Left ventricle myocardium inferior (tissue), 1 donor: ENCODE data around the gene GHRL. TPM values are rescaled to one million over a fixed set of nuclear protein-coding genes. Genes with fewer than 3 reads are reported as not detected.

ENCODE experiments used
- DNase-seq: peaks from one replicate; pipeline ENCODE4 v3.0.0-alpha.2; 2020
- H3K27ac ChIP-seq: fragments of 200-600 bp; replicated peaks from 2 replicates; pipeline ENCODE4 v1.8.0; 2021
- H3K27me3 ChIP-seq: fragments of 200-600 bp; 2 replicates; pipeline ENCODE4 v1.8.0; 2021; ENCODE audit warnings: low read depth
- H3K36me3 ChIP-seq: fragments of 200-600 bp; 2 replicates; pipeline ENCODE4 v1.8.0; 2021
- H3K4me1 ChIP-seq: fragments of 200-600 bp; 2 replicates; pipeline ENCODE4 v1.8.0; 2021
- H3K4me3 ChIP-seq: fragments of 200-600 bp; 2 replicates; pipeline ENCODE4 v1.8.0; 2021; ENCODE audit warnings: mild to moderate bottlenecking, moderate library complexity
- H3K9me3 ChIP-seq: fragments of 200-600 bp; replicated peaks from 2 replicates; pipeline ENCODE4 v1.8.0; 2021
- CTCF ChIP-seq: fragments of 200-600 bp; IDR thresholded peaks from 2 replicates; pipeline ENCODE4 v1.8.0; 2021; ENCODE audit warnings: antibody characterized with exemption, mild to moderate bottlenecking, borderline replicate concordance
- intact Hi-C: fragments of 100-400 bp; cut with micrococcal nuclease; formaldehyde crosslinking; loops from one replicate; pipeline ENCODE4 v1.11.0; 2022
- total RNA-seq: library from RNA; stranded (reverse); fragmentation: NEBNext Ultra II Directional; extraction: Animal tissue kit (Norgen Biotek cat#: 25700); gene quantifications from one replicate; pipeline ENCODE4 v1.2.1, GENCODE V29; 2021
- donor health status: DM: no; HTN: yes; CAD: no; lungs with severe emphysema.

The GHRL gene
- total RNA-seq, 1 donor from 2014 or later = 0.25 TPM

GRCh38 chr3:10331320-10331719 lies 38.6 kb upstream of the GHRL start:
- peaks cover 51% of the 10 kb centered on the region for H3K27me3 ChIP-seq

GRCh38 chr3:10330319-10330718 lies 37.6 kb upstream of the GHRL start:
- no peaks in the 10 kb centered on the region for H3K9me3 ChIP-seq
- H3K36me3 ChIP-seq = no peaks in the 10 kb centered on the region
- TF ChIP-seq CTCF = no peak
- no peak overlapping the region for H3K4me3 ChIP-seq
- H3K27me3 ChIP-seq = peaks cover 51% of the 10 kb centered on the region
- intact Hi-C loops = no loop called here
- no peak overlapping the region for H3K27ac ChIP-seq
- DNase-seq = no peak
- H3K4me1 ChIP-seq = no peaks in the 10 kb centered on the region

More at GRCh38 chr3:10331320-10331719, 38.6 kb upstream of the GHRL start:
- H3K4me3 ChIP-seq = no peak overlapping the region
- intact Hi-C loops = no loop called here
- no peaks in the 10 kb centered on the region for H3K4me1 ChIP-seq
- no peak for TF ChIP-seq CTCF
- H3K9me3 ChIP-seq = no peaks in the 10 kb centered on the region
- no peaks in the 10 kb centered on the region for H3K36me3 ChIP-seq
- H3K27ac ChIP-seq = no peak overlapping the region
- no peak for DNase-seq

GRCh38 chr3:10329495-10330015 lies 36.8 kb upstream of the GHRL start:
- intact Hi-C loops = no loop called here

GRCh38 chr3:10328460-10329071 lies 35.8 kb upstream of the GHRL start:
- no peaks in the 10 kb centered on the region for H3K4me1 ChIP-seq
- no peaks in the 10 kb centered on the region for H3K9me3 ChIP-seq
- intact Hi-C loops = no loop called here
- peaks cover 51% of the 10 kb centered on the region for H3K27me3 ChIP-seq
- TF ChIP-seq CTCF = no peak
- H3K27ac ChIP-seq = no peak overlapping the region
- no peak overlapping the region for H3K4me3 ChIP-seq
- H3K36me3 ChIP-seq = no peaks in the 10 kb centered on the region
- DNase-seq = no peak

More at GRCh38 chr3:10329495-10330015, 36.8 kb upstream of the GHRL start:
- Histone ChIP-seq H3K27ac (no peak overlapping the region), H3K27me3 (peaks cover 51% of the 10 kb centered on the region), H3K4me1 (no peaks in the 10 kb centered on the region), H3K9me3 (no peaks in the 10 kb centered on the region), H3K36me3 (no peaks in the 10 kb centered on the region), H3K4me3 (no peak overlapping the region)
- DNase-seq = no peak
- no peak for TF ChIP-seq CTCF

- Histone ChIP-seq H3K9me3 (no peaks in the 10 kb centered on the region), H3K27me3 (peaks cover 51% of the 10 kb centered on the region), H3K36me3 (no peaks in the 10 kb centered on the region), H3K4me3 (no peak overlapping the region), H3K4me1 (no peaks in the 10 kb centered on the region), H3K27ac (no peak overlapping the region)
- TF ChIP-seq CTCF = no peak
- intact Hi-C loops = no loop called here
- no peak for DNase-seq
These were observed 34.8 kb upstream of the GHRL start for GRCh38 chr3:10327592-10327991.
